GM12865 (cell line): ENCODE results near the gene NQO1.

Experiments
- DNase-seq: peaks from one replicate; pipeline ENCODE4 v3.0.0; 2010; ENCODE audit warnings: low read depth
- H3K4me3 ChIP-seq: 2 replicates; pipeline ENCODE4 v1.5.1; 2011; ENCODE audit warnings: mild to moderate bottlenecking, low read depth, low read length, control low read depth
- CTCF ChIP-seq: IDR thresholded peaks from 2 replicates; pipeline ENCODE4 v1.5.1; 2011; ENCODE audit warnings: low read length, control low read depth, low read depth, inconsistent platforms; ENCODE audit not compliant: insufficient read depth; ENCODE audit errors: missing control alignments

The NQO1 gene

GRCh38 chr16:69725480-69726312 lies 664 bp downstream of the NQO1 start:
- DNase-seq, result no peak
- peak overlapping the region; percentile 63 for H3K4me3 ChIP-seq
- no peak for TF ChIP-seq CTCF

- no peak overlapping the region for H3K4me3 ChIP-seq
- no peak for DNase-seq
- TF ChIP-seq CTCF, result no peak
Observed at GRCh38 chr16:69724981-69725479, 1.3 kb downstream of the NQO1 start.

- TF ChIP-seq CTCF, result no peak
- DNase-seq, result no peak
- H3K4me3 ChIP-seq, result no peak overlapping the region
Observed at GRCh38 chr16:69724414-69724873, 1.9 kb downstream of the NQO1 start.

GRCh38 chr16:69721441-69721957 lies 4.9 kb downstream of the NQO1 start:
- no peak for TF ChIP-seq CTCF
- no peak for DNase-seq
- no peak overlapping the region for H3K4me3 ChIP-seq

GRCh38 chr16:69720822-69721430 lies 5.4 kb downstream of the NQO1 start:
- TF ChIP-seq CTCF, result no peak
- H3K4me3 ChIP-seq, result no peak overlapping the region
- no peak for DNase-seq

GRCh38 chr16:69718111-69718764 lies 8.1 kb downstream of the NQO1 start:
- no peak for TF ChIP-seq CTCF
- H3K4me3 ChIP-seq, result no peak overlapping the region
- DNase-seq, result no peak
